Measurements from ENCODE around the gene PRIMA1.

PRIMA1 gene

GRCh38 chr14:93793555-93794324 lies 5.5 kb upstream of the PRIMA1 start:
- DNase-seq: no peak

- DNase-seq: no peak
Measured at GRCh38 chr14:93792391-93792790, 4.1 kb upstream of the PRIMA1 start.

- DNase-seq: no peak
Measured at GRCh38 chr14:93790966-93791365, 2.7 kb upstream of the PRIMA1 start.

GRCh38 chr14:93789228-93790130 lies 1.2 kb upstream of the PRIMA1 start:
- DNase-seq: no peak

- DNase-seq: no peak
Measured at GRCh38 chr14:93788543-93789227, 400 bp upstream of the PRIMA1 start.

- DNase-seq: no peak
Measured at GRCh38 chr14:93787465-93788292, 606 bp downstream of the PRIMA1 start.

GRCh38 chr14:93785423-93785822 lies 2.9 kb downstream of the PRIMA1 start:
- no peak for DNase-seq

GRCh38 chr14:93784878-93785277 lies 3.4 kb downstream of the PRIMA1 start:
- no peak for DNase-seq

- DNase-seq: no peak
Measured at GRCh38 chr14:93780813-93781400, 7.4 kb downstream of the PRIMA1 start.

GRCh38 chr14:93778856-93779629 lies 9.2 kb downstream of the PRIMA1 start:
- DNase-seq: no peak

GRCh38 chr14:93778453-93778852 lies 9.8 kb downstream of the PRIMA1 start:
- DNase-seq: no peak

- no peak for DNase-seq
Measured at GRCh38 chr14:93775744-93776143, 12.5 kb downstream of the PRIMA1 start.

GRCh38 chr14:93775158-93775557 lies 13.1 kb downstream of the PRIMA1 start:
- DNase-seq: no peak

GRCh38 chr14:93772263-93772662 lies 16.0 kb downstream of the PRIMA1 start:
- no peak for DNase-seq

- DNase-seq: no peak
Measured at GRCh38 chr14:93765970-93766369, 22.3 kb downstream of the PRIMA1 start.

GRCh38 chr14:93765155-93765554 lies 23.1 kb downstream of the PRIMA1 start:
- no peak for DNase-seq

- no peak for DNase-seq
Measured at GRCh38 chr14:93764211-93764659, 24.1 kb downstream of the PRIMA1 start.

- DNase-seq: no peak
Measured at GRCh38 chr14:93759719-93760307, 28.5 kb downstream of the PRIMA1 start.

- no peak for DNase-seq
Measured at GRCh38 chr14:93757206-93757605, 31.1 kb downstream of the PRIMA1 start.

GRCh38 chr14:93753647-93754046 lies 34.6 kb downstream of the PRIMA1 start:
- no peak for DNase-seq

Measured in CD4-positive, alpha-beta T cell treated with Interleukin-4 for 1 hour (primary cell).